HG02938 (cell line): ENCODE results near the gene SLC26A5.
"Not testable (repeated sequence)": the region's sequence is repeated elsewhere in the genome, so short reads cannot be mapped to it uniquely, and the experiment has no call there.

Experiments used
- ATAC-seq: cut with Tn5 transposase; IDR thresholded peaks from one replicate; pipeline ENCODE4 v1.9.1; 2021; ENCODE audit warnings: mild to moderate bottlenecking, moderate library complexity; ENCODE audit not compliant: unreplicated experiment

SLC26A5 gene, protein sequence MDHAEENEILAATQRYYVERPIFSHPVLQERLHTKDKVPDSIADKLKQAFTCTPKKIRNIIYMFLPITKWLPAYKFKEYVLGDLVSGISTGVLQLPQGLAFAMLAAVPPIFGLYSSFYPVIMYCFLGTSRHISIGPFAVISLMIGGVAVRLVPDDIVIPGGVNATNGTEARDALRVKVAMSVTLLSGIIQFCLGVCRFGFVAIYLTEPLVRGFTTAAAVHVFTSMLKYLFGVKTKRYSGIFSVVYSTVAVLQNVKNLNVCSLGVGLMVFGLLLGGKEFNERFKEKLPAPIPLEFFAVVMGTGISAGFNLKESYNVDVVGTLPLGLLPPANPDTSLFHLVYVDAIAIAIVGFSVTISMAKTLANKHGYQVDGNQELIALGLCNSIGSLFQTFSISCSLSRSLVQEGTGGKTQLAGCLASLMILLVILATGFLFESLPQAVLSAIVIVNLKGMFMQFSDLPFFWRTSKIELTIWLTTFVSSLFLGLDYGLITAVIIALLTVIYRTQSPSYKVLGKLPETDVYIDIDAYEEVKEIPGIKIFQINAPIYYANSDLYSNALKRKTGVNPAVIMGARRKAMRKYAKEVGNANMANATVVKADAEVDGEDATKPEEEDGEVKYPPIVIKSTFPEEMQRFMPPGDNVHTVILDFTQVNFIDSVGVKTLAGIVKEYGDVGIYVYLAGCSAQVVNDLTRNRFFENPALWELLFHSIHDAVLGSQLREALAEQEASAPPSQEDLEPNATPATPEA

DNA sequence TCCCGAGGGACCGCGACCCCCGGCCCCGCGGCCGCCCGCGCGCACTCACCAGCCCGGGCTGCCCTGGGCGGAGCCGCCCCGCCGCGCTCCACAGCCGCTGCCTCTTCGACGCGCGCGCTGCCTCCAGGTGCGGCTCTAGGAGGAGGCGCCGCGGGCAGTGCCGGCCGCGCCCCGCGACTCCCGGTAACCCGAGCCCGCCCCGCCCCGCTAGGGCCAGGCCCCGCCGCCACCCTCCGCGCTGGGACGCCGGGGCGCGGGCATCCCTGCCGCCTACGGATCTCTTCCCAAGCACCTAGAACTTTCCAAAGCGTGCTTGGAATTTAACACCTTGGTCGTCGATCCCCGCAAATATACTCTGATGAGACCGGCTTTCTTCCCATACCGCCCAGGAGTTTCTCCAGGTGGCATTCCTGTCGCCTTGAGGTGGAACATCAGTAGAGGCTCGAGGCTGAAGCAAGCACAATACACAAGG lies at the start of gene SLC26A5:
Gene SLC26A5, minus strand, starts transcription at position 159 of the 472 bp plus-strand sequence. CDS start 24,693 bp downstream, outside the sequence.
- ATAC-seq, result no peak

DNA sequence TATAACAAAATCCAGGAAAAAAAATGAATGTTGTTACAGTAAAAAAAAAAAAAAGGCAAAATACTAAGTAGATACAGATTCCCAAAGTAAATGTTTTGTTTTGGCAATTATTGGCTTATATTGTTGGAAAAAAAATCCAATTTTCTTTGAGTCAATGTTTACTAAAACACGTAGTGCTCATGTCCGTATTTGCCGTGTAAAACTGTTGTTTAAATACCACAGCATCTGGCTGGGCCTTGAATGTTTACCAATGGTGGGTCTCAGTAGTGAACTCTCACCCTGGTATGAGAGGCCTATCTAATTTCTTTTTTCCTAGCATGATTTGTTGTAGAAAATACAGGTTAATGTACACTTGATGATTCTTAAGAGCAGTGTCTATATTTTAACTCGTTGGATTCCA lies 41.4 kb upstream of the SLC26A5 start:
- ATAC-seq, result no peak

DNA sequence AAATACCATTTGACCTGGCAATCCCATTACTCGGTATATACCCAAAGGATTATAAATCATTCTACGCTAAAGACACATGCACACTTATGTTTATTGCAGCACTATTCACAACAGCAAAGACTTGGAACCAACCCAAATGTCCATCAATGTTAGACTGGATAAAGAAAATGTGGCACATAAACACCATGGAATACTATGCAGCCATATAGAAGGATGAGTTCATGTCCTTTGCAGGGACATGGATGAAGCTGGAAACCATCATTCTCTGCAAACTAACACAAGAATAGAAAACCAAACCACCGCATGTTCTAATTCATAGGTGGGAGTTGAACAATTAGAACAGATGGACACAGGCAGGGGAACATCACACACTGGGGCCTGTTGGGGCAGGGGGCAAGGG lies 40.9 kb upstream of the SLC26A5 start:
- ATAC-seq, result not testable (repeated sequence)

DNA sequence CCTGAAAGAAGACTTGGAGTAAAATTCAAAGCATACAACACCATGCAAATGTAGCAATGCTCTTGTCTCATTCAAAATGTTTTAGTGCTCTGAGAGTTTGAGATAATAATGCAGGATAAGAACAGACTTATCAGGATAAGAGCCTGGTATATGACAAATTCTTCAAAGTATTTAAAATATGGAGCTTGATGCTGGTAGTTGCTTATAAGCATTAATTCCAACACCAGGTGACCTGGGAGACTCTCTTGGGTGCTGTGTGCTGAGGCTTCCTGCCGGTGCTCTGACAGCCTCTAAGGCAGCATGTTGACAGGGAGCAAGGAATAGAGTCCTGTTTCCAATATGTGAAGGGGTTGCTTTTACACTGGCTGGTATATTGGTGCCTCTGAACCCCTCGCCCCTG lies 34.8 kb upstream of the SLC26A5 start:
- ATAC-seq, result no peak

DNA sequence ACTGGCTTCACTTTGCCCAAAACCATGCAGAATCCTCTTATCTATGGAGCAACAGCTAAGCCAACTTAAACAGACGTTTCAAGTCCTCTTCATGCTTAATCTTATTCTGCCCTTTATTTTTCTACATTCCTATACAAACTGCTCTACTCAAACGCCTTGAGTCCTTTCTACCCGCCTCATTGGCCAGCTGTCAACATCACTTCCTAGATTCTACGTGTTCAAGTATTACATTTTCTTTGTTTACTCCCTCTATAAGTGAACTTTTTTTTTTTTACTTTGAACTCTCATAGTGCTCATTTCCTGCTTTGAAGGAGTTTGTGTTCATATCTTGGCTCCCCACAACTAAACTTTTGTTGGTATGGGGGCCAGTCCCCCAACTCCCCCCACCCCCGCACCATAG lies 28.9 kb upstream of the SLC26A5 start:
- no peak for ATAC-seq

DNA sequence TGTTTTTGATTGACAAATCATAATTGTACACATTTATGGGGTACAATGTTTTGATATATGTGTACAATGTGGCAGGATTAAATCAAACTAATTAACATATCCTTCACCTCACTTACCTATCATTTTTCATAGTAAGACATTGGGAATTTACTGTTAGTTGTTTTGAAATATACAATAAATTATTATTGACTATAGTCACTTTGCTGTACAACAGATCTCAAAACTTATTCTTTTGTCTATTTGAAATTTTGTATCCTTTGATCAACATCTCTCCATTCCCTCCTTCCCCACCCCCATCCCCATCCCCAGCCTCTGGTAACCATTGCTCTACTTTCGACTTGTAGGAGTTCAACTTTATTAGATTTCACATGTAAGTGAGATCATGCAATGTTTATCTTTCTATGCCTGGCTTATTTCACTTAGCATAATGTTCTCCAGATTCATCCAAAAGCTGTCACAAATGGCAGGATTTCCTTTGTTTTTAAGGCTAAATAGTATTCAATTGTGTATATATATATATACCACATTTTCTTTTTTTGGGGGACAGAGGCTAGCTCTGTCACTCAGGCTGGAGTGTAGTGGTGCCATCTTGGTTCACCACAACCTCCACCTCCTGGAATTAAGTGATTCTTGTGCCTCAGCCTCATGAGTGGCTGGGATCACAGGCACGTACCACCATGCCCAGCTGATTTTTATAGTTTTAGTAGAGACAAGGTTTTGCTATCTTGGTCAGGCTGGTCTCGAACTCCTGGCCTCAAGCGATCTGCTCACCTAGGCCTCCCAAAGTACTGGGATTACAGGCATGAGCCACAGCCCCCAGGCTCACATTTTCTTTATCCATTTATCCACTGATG lies 23.3 kb upstream of the SLC26A5 start:
- ATAC-seq, result no peak

DNA sequence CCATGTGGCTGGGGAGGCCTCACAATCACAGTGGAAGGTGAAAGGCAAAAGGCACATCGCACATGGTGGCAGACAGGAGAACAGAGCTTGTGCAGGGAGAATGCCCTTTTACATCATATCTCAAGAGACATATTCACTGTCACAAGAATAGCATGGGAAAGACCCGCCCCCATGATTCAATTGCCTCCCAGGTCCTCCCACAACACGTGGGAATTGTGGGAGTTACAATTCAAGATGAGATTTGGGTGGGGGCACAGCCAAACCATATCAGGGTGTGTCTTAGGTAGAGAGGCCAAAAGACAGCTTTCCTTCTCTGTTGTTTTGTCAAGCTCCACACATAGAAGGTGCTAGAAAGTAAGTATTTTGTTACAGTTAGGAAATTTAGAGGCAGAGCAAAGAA lies 20.8 kb upstream of the SLC26A5 start:
- no peak for ATAC-seq

DNA sequence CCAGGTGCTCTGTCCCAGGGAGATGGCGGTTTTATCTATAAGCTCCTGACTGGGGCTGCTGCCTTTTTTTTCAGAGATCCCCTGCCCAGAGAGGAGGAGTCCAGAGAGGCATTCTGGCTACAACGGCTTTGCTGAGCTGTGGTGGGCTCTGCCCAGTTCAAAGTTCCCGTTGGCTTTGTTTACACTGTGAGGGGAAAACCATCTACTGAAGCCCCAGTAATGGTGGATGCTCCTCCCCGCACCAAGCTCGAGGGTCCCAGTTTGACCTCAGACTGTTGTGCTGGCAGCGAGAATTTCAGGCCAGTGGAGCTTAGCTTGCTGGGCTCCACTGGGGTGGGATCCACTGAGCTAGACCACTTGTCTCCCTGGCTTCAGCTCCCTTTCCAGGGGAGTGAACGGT lies 16.4 kb upstream of the SLC26A5 start:
- no peak for ATAC-seq

DNA sequence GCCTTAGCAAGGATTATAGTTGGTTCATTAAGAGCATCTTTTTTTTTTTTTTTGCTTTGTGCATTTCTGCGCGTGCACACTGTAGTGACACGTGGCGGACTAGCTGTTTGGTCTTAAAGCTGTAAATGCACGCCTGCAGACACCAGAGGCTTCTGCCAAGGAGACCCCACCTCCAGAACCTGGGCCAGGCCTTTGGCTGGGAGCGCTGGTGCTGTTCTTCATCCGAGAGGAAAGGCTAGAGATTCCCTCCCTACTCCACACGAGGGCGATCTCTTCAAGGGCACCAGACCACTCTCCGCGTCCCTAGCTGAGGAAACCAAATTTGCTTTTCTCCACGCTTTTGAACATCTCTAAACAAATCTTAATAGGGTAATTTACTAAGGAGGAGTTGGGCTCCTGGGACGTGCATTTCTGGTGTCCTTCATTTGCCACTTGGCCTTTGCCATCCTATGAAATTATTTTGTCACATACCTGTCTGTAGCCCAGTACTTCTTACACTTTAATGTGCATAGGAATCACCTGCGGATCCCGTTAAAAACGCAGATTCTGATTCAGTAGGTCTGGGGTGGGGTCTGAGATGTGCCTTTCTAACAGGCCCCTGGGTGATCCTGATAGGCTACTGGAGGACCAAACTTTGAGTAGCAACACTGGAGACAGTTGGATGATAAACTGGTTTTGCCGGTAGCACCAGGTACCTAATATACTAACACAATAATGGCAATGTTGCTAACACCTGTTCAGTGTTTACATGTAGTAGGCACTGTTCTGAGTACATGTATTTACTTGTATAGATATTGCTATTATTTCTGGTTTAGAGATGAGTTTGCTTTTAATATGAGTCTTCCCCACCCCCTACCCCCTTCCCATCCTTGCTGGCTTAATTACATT lies 1.3 kb upstream of the SLC26A5 start:
- ATAC-seq, result no peak

DNA sequence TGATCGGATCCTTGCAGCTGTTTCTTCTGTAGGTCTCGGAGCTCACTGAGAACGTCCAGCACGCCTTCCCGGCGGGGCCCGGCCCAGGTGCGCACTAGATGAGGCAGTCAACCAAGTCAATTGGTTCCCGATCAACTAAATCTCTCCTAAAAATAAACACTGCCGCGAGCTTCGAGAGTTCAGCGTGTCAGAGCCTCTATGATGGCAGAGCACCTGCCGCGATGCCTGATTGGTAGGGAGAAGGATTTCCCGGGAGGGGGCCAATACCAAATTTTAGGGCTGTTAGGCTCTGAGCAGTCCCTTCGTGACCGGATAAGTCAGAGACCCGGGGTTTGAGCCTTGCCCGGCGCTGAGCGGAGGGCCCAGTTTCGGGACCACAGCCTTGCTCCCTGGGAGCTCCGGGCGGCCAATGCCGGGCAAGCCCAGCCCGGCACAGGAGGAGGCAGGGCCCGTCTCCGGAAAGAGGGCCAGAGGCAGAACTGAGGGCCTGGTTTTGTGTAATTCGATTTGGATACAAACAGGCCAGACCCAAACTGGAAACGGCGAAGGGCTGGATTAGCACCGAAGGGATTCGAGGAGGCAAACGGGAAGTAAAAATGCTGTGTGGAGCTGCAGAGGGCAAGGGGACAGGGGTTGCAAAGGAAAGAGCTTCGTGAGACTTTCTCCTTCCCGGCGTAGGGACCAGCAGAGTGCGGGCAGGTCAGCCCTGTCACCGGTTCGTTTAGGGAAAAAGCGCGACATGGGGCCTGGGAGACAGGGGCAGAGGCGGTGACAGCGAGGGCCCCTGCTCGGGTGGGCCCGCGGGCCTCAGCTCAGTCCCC lies 569 bp downstream of the SLC26A5 start:
- ATAC-seq, result no peak

DNA sequence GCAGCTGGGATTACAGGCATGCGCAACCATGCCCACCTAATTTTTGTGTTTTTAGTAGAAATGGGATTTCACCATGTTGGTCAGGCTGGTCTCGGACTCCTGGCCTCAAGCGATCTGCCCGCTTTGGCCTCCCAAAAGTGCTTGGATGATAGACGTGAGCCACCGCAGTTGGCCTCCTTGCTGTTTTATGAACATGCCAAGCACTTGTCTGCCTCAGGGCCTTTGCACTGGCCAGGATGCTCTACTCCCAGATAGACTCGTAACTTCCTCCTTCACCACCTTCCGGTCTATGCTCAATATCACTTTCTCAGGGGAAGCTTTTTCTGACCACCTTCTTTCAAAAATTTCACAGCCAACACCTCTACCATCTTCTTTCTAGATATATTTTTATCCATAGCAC lies 6.3 kb downstream of the SLC26A5 start:
- no peak for ATAC-seq

DNA sequence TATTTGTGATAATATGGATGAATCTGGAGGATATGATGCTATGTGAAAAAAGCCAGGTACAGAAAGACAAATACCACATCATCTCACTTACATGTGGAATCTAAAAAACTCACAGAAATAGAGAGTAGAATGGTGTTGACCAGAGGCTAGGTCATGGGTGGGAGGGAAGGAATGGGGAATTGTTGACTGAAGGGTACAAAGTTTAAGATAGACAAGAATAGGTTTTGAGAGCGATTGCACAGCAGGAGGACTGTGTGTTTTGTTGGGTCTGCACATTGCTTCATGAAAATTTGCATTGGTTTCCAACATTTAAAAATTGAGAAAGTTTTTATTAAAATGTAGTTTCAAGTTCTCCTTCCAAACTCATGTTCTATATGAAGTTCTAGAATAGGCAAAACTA lies 8.4 kb downstream of the SLC26A5 start:
- no peak for ATAC-seq

DNA sequence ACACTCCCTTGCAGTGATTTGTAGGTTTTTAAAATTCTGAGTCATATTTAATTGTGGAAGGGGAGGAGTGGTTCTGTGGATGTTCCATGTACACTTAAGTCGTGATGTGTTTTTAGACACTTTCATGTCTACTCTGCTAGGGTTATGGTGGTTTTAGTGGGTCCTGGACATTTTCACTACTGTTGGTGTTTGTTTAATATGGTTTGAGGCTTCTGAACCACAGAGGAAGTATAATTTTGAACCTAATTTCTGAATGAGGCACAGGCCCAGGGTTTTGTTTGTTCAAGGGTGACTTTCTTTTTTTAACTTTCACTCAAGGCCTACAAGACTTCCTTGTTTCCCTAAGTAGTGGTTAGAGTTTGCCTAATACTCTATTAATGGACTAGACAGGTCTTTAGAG lies 13.3 kb downstream of the SLC26A5 start:
- ATAC-seq, result peak; percentile 61

DNA sequence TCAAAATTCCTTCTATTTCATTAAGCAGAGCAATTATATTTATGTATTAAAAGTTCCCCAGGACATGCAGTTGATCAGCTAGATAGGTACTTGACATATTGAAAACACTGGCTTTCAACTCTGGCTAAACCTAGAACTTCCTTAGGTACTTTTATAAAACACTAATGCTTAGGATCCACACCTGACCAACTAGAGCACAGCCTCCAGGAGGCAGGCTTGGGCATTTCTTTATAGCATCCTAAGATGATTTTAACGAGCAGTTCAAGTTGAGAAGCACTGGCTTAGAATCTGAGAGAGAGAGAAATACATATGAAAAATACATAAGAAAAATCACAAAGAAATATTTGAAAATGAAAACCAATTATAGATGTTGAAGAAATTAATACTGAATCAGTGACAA lies 20.8 kb downstream of the SLC26A5 start:
- no peak for ATAC-seq

DNA sequence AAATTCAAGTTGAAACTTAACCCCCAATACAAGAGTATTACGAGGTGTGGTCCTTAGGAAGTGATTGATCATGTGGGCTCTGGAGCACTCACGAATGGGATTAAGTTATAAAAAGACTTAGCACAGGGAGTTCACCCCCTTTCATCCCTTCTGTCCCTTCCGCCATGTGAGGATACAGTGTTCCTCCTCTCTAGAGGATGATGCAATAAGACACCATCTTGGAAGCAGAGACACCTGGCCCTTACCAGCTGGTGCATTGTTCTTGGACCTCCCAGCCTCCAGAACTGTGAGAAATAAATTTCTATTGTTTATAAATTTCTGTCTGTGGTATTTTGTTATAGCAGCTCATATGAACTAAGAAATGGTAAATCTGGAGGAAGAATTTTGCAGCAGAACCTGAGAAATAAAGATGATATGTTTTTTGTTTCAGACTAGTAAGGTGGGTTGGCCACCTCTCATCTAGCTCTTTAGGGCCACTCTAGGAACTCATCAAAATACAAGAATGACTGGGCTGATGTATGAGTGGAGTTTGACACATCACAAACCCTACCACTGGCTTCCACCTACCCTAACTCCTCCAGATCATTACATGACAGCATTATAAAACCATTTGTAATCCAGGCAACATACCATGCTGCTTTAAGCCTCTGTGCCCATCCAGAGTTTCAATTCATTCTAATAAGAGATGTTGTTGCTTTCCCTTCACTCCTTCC lies 22.4 kb downstream of the SLC26A5 start:
- ATAC-seq, result no peak

DNA sequence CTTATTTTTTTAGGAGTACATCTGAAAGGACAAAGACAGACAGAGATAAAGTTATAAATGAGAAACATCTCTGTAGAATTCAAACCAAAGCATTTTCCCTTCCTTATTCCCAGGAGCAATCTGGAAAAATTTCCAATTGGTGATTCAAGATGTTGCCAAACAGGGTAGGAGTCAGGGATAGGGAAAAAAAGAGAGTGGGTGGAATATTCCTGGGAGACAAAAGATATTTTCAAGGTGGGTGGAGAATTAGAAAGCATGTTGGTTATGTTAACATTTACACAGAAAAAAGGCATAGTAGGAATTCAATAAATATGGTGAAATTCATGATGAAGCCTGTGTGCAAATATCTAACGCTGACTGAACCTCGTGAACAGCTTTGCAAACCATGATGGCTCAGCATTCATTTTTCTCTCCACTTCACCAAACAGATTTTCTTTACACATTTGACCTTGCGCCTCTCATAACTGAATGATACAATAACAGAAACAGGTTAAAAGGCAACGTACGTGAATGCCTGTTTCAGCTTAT lies 25.1 kb downstream of the SLC26A5 start:
- no peak for ATAC-seq

DNA sequence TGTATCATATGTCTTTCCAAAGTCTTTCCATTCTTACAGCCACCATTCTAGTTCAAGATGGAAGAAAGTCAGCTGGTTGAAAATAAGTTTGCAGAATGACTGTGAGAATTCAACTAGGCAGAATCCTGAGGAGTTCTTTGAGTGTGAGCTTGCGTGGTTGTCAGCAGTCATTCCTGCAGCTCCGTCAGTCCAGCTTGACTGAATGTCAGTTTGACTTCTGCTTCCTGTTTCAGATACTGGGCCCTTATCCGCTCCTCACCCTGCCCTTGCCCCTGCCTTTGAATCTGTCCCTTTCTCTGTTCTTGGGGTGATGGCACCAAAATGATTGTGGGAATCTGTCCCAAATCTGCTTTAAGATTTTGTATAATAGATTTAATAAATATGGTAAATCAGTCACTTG lies 27.8 kb downstream of the SLC26A5 start:
- no peak for ATAC-seq

DNA sequence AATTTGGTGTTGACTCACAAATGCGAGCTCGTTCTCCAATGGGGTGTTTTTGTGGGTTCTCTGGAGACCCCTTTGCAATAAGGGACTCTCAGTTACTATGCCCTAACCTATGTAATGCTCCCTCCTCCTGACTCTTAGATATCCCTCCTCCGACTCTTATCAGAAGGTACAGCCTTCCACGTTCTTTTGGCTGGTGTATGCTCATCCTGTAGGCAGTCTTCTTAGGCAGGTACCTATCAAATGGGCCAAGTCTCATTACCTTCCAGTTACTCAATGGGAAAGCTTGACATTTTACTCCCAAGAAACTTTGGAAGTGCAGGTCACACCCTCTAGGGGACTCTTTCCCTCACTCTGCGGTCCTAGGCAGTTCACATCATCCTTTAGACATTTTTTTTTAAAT lies 32.6 kb downstream of the SLC26A5 start:
- ATAC-seq, result no peak

DNA sequence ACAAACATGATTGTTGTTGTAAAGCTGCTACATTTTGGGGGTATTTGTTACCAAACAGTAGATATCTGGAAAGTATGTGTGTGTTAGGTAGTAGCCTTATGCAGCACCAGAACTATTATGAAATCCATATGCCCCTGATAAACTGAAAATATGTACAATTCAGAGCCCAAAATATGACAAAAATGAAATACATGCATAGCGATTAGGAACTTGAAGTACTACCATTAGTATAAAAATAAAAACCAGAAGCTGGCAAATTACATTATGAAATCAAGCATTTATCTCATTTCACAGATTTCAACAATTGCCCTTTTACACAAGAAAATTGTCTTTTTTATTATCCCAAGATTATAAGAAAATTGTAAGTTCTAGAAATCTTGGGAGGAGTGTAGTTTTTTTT lies 33.9 kb downstream of the SLC26A5 start:
- no peak for ATAC-seq
